GM12874 (cell line): ENCODE measurements around the gene EGFL8.

Experiments
- TF ChIP-seq, protein P1 (sequence below): IDR thresholded peaks from 2 replicates; pipeline ENCODE4 v1.5.1; 2011; ENCODE audit warnings: low read depth, mild to moderate bottlenecking, control low read depth, low read length, moderate library complexity; ENCODE audit not compliant: insufficient read depth

The EGFL8 gene

GRCh38 chr6:32215617-32216016 is 51.2 kb downstream of the EGFL8 start:
- TF ChIP-seq, protein P1, sequence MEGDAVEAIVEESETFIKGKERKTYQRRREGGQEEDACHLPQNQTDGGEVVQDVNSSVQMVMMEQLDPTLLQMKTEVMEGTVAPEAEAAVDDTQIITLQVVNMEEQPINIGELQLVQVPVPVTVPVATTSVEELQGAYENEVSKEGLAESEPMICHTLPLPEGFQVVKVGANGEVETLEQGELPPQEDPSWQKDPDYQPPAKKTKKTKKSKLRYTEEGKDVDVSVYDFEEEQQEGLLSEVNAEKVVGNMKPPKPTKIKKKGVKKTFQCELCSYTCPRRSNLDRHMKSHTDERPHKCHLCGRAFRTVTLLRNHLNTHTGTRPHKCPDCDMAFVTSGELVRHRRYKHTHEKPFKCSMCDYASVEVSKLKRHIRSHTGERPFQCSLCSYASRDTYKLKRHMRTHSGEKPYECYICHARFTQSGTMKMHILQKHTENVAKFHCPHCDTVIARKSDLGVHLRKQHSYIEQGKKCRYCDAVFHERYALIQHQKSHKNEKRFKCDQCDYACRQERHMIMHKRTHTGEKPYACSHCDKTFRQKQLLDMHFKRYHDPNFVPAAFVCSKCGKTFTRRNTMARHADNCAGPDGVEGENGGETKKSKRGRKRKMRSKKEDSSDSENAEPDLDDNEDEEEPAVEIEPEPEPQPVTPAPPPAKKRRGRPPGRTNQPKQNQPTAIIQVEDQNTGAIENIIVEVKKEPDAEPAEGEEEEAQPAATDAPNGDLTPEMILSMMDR = no peak

DNA sequence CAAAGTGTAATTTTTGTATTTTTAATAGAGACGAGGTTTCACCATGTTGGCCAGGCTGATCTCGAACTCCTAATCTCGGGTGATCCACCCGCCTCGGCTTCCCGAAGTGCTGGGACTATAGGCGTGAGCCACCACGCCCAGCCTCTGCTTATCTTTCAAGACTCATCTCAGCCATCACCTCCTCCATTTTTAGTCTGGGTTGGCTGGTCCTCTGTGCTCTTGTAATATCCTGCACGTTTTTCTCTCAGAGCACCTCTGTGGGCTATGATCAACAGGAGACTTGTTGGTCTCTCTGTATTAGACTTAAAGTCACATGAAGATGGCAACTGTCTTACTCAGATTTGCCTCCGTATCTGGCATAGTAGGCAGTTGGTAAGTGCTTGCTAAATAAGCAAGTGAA is 51.9 kb downstream of the EGFL8 start:
- TF ChIP-seq, protein P1 = no peak

DNA sequence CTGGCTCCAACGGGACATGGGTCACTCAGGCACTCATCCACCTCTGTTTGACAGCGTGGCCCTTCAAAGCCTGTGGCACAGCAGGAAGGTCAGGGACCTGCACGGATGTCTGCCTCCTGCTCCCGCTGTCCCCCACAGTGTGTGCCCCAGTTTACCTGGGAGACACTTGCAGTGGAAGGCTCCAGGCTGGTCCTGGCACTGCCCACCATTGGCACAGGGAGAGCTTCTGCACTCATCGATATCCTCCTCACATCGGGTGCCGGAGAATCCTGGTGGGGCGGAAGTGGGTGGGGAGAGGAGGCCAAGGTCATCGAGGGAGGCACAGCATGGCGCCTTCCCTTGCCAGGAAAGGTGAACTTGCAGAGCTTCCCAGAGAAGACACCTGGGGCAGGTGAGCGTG is 52.6 kb downstream of the EGFL8 start:
- TF ChIP-seq, protein P1 = no peak
